GM12874 (cell line): ENCODE data around the gene CPA3.

Experiments used
- TF ChIP-seq, protein P1 (sequence below): IDR thresholded peaks from 2 replicates; pipeline ENCODE4 v1.5.1; 2011; ENCODE audit warnings: low read depth, mild to moderate bottlenecking, control low read depth, low read length, moderate library complexity; ENCODE audit not compliant: insufficient read depth

The CPA3 gene

DNA sequence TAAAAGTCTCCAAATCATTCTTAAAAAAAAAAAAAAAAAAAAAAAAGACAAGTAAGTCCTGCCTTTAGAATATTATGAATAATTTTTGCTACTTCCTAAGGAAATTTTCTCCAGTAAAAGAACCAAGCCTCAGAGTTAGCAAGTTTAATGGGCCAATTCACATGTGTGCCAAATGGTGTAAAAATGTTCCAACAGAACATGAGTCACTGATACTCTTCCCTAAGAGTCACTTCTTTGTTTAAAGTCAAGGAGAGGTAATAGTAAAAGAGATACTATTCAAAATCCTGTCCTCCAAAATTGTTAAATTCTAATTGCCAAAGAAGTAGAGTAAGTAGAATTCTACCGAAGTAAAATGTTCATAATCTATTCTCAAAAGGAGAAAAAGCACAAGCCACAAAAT is 17.7 kb upstream of the CPA3 start:
- TF ChIP-seq, protein P1, sequence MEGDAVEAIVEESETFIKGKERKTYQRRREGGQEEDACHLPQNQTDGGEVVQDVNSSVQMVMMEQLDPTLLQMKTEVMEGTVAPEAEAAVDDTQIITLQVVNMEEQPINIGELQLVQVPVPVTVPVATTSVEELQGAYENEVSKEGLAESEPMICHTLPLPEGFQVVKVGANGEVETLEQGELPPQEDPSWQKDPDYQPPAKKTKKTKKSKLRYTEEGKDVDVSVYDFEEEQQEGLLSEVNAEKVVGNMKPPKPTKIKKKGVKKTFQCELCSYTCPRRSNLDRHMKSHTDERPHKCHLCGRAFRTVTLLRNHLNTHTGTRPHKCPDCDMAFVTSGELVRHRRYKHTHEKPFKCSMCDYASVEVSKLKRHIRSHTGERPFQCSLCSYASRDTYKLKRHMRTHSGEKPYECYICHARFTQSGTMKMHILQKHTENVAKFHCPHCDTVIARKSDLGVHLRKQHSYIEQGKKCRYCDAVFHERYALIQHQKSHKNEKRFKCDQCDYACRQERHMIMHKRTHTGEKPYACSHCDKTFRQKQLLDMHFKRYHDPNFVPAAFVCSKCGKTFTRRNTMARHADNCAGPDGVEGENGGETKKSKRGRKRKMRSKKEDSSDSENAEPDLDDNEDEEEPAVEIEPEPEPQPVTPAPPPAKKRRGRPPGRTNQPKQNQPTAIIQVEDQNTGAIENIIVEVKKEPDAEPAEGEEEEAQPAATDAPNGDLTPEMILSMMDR, result no peak

DNA sequence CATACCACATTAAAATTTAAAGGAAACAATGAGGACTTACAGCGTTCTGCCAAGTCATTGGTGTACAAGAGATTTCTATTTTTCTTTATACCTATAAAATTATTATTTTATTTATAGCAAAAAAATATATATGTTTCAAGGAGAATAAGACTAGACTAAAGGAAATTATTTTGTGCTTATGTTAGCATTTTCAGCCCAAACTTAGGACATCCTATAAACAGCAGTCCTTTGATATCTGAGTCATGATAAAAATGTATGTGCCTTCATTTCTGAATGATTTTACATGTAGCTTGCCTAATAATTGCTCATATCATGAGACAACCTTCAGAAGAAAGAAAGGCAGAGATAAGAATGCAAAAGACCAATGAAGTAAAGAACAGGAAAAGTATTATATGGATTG is 16.7 kb upstream of the CPA3 start:
- TF ChIP-seq, protein P1, result no peak

DNA sequence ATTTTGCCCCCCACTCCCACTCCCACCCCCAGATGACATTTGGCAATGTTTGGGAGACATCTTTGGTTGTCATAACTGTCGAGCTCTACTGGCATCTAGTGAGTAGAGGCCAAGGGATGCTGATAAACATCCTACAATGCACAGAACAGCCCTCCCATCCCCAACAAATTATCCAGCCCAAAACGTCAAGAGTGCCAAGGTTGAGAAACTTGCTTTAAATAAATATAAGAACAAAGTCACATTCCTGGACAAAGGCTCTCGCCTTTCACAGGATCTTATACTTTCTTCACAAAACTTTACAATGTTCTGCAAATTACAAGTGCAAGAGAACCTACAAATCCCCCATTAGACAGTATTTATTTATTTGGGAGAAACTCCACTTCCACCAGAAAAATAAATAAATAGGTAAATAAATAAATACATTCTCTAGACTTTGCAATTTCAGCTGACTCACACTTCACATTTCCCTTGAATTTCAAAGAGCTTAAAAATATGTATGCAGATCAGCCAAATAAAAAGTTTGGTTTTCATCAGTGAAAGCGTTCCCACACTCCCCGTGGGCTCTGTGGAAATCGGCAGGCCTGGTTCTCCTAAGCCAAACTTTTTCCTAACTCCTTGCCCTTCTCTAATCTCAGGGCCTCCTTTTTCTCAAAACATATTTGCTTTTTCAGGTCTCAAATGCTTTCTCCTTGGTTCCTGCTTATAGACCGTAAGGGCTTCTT is 12.7 kb upstream of the CPA3 start:
- TF ChIP-seq, protein P1, result no peak

DNA sequence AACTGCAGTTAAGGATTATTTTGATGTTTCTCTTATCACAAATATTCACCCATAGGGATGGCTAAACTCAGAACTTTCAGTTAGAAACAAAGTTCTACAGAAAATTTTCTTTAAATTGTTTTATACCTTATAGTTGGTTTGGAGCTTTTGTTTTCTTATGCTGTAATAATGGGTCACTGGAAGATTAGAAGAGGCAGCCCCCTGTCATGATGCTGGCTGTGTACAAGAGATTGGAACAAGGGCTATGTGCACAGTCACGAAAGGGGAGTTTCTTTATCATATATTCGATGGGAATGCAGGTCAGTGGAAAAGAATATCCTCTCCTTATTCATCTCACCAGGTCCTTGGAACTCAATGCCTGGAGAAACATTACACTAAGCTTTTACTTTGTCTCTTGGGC is 12.0 kb upstream of the CPA3 start:
- TF ChIP-seq, protein P1, result no peak

DNA sequence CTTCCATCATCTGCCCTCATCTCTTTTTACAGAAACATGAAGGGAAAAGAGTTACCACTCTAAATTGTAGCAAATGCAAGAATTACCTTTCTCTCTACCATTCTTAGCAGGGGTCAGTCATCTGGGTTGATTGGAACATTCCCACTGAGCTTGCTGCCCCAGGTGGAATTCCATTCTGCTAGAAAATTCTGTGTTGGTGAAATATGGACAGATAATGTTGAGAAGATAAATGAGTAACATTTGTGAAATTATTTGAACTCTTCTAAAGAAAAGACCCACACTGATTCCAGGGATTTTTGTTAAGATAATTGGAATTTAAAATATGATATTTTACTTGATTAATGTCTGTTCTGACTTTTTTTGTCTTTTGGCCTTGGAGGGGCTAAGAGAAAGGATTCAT is 11.0 kb upstream of the CPA3 start:
- TF ChIP-seq, protein P1, result no peak

DNA sequence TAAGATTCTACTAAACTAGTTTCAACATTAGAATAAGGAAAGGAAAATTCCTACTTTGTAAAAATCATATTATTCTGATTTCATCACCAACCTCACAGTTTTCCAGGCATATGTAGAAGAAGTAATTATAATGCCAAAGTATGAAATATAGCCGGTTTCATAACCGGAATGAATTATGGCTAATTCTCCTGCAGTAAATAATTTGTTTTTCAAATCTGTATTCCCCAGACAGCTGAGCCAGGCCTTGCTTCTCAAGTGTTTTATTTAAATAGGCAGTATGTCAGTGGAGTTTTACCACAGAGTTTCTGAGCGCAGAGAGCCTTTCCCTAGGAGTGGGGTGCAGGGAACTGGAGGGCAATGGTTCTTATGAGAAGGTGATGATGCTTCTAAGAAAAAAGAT is 8.7 kb upstream of the CPA3 start:
- TF ChIP-seq, protein P1, result no peak

DNA sequence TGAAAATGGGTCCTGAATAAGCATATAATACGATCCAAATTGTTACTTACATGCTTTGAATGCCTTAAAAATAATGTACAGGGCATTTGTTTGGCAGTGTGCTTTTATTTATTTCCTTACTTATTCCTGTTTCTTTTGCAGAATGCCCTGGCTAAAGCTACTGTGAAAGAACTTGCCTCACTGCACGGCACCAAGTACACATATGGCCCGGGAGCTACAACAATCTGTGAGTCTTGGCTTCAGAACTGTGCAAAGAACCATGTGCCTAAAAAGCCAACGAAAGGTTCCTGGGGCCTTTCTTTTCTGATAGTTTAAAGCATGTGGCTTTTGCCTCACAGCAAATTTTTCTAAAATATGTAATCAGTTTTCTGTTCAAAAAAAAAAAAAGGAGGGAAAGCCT is 7.8 kb upstream of the CPA3 start:
- TF ChIP-seq, protein P1, result no peak
